Heart left ventricle (tissue), 16 donors: ENCODE measurements around the gene STK24. TPM values are rescaled to one million over a fixed set of nuclear protein-coding genes. Genes with fewer than 3 reads are reported as not detected.
A peak's percentile ranks its signal among the peaks of the same experiment; 100 is the strongest.

Experiments
- ATAC-seq, 4 donors: fragments of 200-7000 bp; cut with Tn5 transposase; one replicate each; pipeline ENCODE4 v1.9.1; 2020 to 2022; ENCODE audit warnings: moderate library complexity in 4 of 4, mild to moderate bottlenecking in 3 of 4, moderate number of reproducible peaks in 1 of 4
- DNase-seq, 5 donors: peaks; one replicate each; pipeline ENCODE4 v3.0.0-alpha.2; 2020
- H3K27ac ChIP-seq, 12 donors: fragments of 200-600 bp; sonication (generic) in 4 of 12; one replicate each; pipeline versions ENCODE4 v1.5.0 to v1.8.0; 2016 to 2022; ENCODE audit warnings: mild to moderate bottlenecking in 2 of 12
- H3K27me3 ChIP-seq, 9 donors: fragments of 200-600 bp; sonication (generic) in 2 of 9; one replicate each; pipeline versions ENCODE4 v1.5.1 to v1.8.0; 2016 to 2022; ENCODE audit warnings: mild to moderate bottlenecking in 3 of 9
- H3K36me3 ChIP-seq, 9 donors: fragments of 200-600 bp; sonication (generic) in 2 of 9; one replicate each; pipeline versions ENCODE4 v1.5.0 to v1.8.0; 2018 to 2022; ENCODE audit warnings: mild to moderate bottlenecking in 2 of 9
- H3K4me1 ChIP-seq, 12 donors: fragments of 200-600 bp; sonication (generic) in 4 of 12; one replicate each; pipeline versions ENCODE4 v1.5.0 to v1.8.0; 2016 to 2022; ENCODE audit warnings: mild to moderate bottlenecking in 3 of 12
- H3K4me3 ChIP-seq, 12 donors: fragments of 200-600 bp; sonication (generic) in 4 of 12; one replicate each; pipeline versions ENCODE4 v1.5.0 to v1.8.0; 2017 to 2022; ENCODE audit warnings: mild to moderate bottlenecking in 9 of 12, moderate library complexity in 4 of 12
- H3K9me3 ChIP-seq, 12 donors: fragments of 200-600 bp; sonication (generic) in 4 of 12; one replicate each; pipeline versions ENCODE4 v1.5.0 to v1.8.0; 2016 to 2022; ENCODE audit warnings: mild to moderate bottlenecking in 1 of 12
- POLR2A ChIP-seq, 2 donors: fragments of 450-650 bp; IDR thresholded peaks; one replicate each; pipeline ENCODE4 v1.6.1; 2017; ENCODE audit warnings: antibody characterized with exemption in 2 of 2, mild to moderate bottlenecking in 2 of 2, moderate library complexity in 2 of 2
- WGBS, 4 donors: extraction: QIAGEN DNeasy Blood & Tissue Kit in 2 of 4; methylation state at CpG; one replicate each; pipeline versions ENCODE4 v1.1.5 to v1.1.7; 2013 to 2018; 5-methylcytosine and 5-hydroxymethylcytosine counted together
- intact Hi-C, 10 donors: fragments of 100-400 bp; cut with DNase I; formaldehyde crosslinking; loops; one replicate each; pipeline versions ENCODE4 v1.11.1 to v1.14.2; 2022
- polyA plus RNA-seq, 2 donors: library from polyadenylated mRNA; stranded (reverse); fragments of 200-250 nt; gene quantifications; one replicate each; pipeline ENCODE4 v1.2.3, GENCODE V29; 2013
- total RNA-seq, 9 donors: library from RNA; depleted of rRNA in 2 of 9; stranded (reverse); fragments of >200 nt in 2 of 9; fragmentation: NEBNext Ultra II Directional in 3 of 9; extraction: Animal tissue kit (Norgen Biotek cat#: 25700) in 3 of 9; gene quantifications; one replicate each; pipeline versions ENCODE4 v1.1.0 to v1.2.4, GENCODE V29; 2016 to 2023
- TF ChIP-seq, protein P1 (sequence below), 12 donors: fragments of 200-600 bp; sonication (generic) in 4 of 12; IDR thresholded peaks; one replicate each; pipeline versions ENCODE4 v1.5.0 to v1.8.0; 2018 to 2022; ENCODE audit warnings: antibody characterized with exemption in 12 of 12, mild to moderate bottlenecking in 5 of 12
- donor health status: ischemic (EF 13 %, LVEDD 7.1; RV severe dilation, severe dysfunction).
- donor health status: healthy with polysubstance abuse.
- donor health status: DM: no; HTN: yes; CAD: no.
- donor health status: DM: no; HTN: no; CAD: no.
- donor health status: ischemic (EF 25% LVEDD 6.9; RV normal size, moderate dysfunction).
- donor health status: ischemic (EF 25% LVEDD 5.7; RV mildly dilated, moderate dysfunction).
- donor health status: healthy.
- donor health status: DM: yes; HTN: yes; CAD: no.
- donor health status: ischemic (EF 35%, LVEDD 5.7; RV mildly dilated, moderate dysfunction).
- donor health status: nonischemic (EF 11% LVEDD 7.7; RV severe dilation, severe dysfunction).
- donor health status: DM: yes; HTN: yes; CAD: no.
- donor health status: PGD.
- donor health status: ischemic (EF 29% LVEDD 5.4; RV normal size, mild dysfunction).
- donor health status: nonischemic (EF 23%, LVEDD 6.1; RV moderate dilation, normal function).

STK24 gene
- total and polyA plus RNA-seq, 11 donors: 26.6 to 82.6 (median 59.6) TPM

DNA sequence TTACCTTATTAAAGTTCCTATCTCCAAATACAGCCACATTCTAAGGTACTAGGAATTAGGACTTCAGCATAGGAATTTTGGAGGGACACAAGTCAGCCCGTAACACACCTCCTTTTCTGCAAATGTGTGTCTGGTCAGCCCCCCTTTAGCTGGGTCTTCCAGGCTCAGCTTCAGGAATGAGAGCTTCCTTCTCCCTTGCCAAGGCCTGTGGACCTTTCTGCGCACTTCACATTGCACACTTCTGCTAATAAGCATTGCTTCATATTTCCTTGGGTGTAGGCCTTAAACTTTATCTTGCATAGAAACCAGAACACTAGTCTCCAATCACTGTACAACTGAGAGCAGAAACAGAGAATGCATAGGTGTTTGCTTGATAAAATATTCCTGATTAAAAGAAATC is 4.5 kb upstream of the STK24 start:
- Histone ChIP-seq H3K9me3 (no peaks in the 10 kb centered on the region), H3K4me1 (peaks cover 0 to 30% (median 15%) of the 10 kb centered on the region in 12 donors), H3K4me3 (no peak overlapping the region), H3K36me3 (no peaks in the 10 kb centered on the region), H3K27ac (peak overlapping the region in 1 of 12 donors; percentile 45), H3K27me3 (no peaks in the 10 kb centered on the region)
- DNase-seq (no peak), ATAC-seq (no peak)
- intact Hi-C loops: loop anchor here in 4 of 10 donors (5.0 to 10.0 kb wide), 3 partner anchors 66 to 137 kb away; no protein-coding TSS in a partner anchor
- 92 to 97% (median 95%) methylated on average over 2 of the region's 2 CpGs for WGBS, 4 donors
- no peak for TF ChIP-seq POLR2A (IDR thresholded peaks at IDR 0.05)
- TF ChIP-seq, protein P1, sequence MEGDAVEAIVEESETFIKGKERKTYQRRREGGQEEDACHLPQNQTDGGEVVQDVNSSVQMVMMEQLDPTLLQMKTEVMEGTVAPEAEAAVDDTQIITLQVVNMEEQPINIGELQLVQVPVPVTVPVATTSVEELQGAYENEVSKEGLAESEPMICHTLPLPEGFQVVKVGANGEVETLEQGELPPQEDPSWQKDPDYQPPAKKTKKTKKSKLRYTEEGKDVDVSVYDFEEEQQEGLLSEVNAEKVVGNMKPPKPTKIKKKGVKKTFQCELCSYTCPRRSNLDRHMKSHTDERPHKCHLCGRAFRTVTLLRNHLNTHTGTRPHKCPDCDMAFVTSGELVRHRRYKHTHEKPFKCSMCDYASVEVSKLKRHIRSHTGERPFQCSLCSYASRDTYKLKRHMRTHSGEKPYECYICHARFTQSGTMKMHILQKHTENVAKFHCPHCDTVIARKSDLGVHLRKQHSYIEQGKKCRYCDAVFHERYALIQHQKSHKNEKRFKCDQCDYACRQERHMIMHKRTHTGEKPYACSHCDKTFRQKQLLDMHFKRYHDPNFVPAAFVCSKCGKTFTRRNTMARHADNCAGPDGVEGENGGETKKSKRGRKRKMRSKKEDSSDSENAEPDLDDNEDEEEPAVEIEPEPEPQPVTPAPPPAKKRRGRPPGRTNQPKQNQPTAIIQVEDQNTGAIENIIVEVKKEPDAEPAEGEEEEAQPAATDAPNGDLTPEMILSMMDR (IDR thresholded peaks at IDR 0.05): no peak

DNA sequence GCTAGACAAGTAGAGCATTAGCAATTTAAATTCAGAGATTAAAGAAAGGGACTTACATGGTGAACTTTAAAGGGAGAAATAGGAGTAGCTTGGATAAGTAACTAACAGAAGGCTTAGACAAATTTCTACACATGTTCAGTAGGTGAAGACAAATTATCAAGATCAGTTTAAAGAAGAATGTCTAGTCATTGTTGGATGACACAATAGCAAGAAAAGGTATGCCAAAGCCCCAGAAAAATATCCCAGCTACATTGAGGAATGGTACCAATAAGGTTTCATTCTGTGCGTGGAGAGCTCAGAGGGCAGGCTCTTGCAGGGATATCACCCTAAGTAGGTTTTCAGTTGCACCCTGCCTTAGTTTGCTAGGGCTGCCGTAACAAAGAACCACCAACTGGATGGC is 3.5 kb upstream of the STK24 start:
- no peak for DNase-seq
- H3K4me1 ChIP-seq: peaks cover 0 to 31% (median 16%) of the 10 kb centered on the region in 12 donors
- intact Hi-C loops: loop anchor here in 4 of 10 donors (5.0 to 10.0 kb wide), 3 partner anchors 67 to 136 kb away; no protein-coding TSS in a partner anchor
- no peaks in the 10 kb centered on the region for H3K27me3 ChIP-seq
- 94 to 99% (median 97%) methylated on average over 2 of the region's 2 CpGs for WGBS, 4 donors
- H3K27ac ChIP-seq: peak overlapping the region in 1 of 12 donors; percentile 18
- H3K9me3 ChIP-seq: no peaks in the 10 kb centered on the region
- H3K36me3 ChIP-seq: no peaks in the 10 kb centered on the region
- no peak for TF ChIP-seq POLR2A (IDR thresholded peaks at IDR 0.05)
- TF ChIP-seq, protein P1 (IDR thresholded peaks at IDR 0.05): no peak
- ATAC-seq: no peak
- no peak overlapping the region for H3K4me3 ChIP-seq

DNA sequence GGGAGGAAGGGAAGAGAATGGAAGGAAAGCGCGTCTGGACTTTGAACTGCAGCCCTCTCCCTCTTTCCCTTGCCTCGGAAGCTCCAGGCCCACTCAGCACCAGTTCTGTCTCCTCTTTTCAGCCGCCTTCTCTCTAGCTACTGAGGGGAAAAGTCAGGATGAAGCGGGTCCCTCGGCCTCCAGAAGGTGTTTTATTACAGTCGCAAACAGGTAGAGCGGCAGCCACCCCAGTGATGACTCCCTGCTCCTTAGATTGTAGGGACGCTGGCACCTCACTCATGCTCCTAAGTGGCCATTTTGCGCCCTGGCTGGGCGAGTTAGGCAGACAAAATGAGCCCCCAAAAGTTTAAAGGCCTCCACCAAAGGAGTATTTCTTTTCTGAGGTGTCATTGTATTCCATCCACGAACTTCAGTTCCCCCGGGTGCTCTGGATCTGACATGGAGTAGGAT is 954 bp upstream of the STK24 start:
- no peaks in the 10 kb centered on the region for H3K9me3 ChIP-seq
- WGBS, 4 donors: 36 to 47% (median 41%) methylated on average over 13 of the region's 13 CpGs
- H3K27me3 ChIP-seq: no peaks in the 10 kb centered on the region
- ATAC-seq (peak in 3 of 4 donors; percentile 3 to 11 (median 3)), DNase-seq (peak in 1 of 5 donors; percentile 28)
- peak overlapping the region; percentile 88 to 99 (median 97) for H3K27ac ChIP-seq
- intact Hi-C loops: loop anchor here (1.0 to 10.0 kb wide), 15 partner anchors 20 to 436 kb away; partner anchors contain the start of gene FARP1 (in 1 of the 10)
- no peaks in the 10 kb centered on the region for H3K36me3 ChIP-seq
- peak overlapping the region; percentile 27 to 99 (median 61) for H3K4me3 ChIP-seq
- H3K4me1 ChIP-seq: peaks cover 5 to 55% (median 32%) of the 10 kb centered on the region in 12 donors
- no peak for TF ChIP-seq POLR2A (IDR thresholded peaks at IDR 0.05)
- TF ChIP-seq, protein P1 (IDR thresholded peaks at IDR 0.05): no peak

DNA sequence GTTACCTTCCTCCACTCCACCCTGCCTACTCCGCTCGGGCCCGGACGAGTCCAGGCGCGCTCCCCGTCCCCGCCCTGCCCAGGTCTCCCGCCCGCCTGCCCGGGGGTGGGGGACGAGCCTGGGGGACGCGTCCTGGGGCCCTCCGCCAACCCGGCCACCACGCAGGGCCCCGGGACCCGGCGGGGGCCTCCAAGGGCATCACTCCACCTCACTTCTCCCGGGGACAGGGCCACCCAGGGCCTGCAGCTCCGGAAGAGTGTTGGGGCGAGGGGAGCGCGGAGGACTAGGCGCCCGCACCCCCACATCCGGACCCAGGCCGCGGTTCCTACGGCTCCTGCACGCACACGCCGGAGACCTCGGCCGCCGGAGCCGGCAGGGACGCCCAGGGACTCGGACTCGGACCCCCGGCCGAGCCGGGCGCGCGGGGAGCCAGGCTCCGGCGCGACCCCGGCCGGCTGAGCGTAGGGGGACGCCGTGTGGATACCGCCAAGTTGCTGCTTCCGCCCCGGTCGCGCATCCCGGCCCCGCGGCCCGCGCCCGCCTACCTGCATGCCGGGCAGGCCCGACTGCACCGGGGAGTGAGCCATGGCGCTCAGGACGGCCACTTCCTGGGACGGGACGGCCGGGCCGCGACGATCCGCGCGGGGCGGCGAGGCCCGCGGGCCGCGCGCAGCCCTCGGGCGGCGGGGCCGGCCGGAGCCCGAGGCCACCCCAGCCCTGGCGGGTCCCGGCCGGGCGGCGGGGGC is 534 bp downstream of the STK24 start:
- TF ChIP-seq, protein P1 (IDR thresholded peaks at IDR 0.05): no peak
- no peak for TF ChIP-seq POLR2A (IDR thresholded peaks at IDR 0.05)
- peak overlapping the region; percentile 90 to 98 (median 96) for H3K27ac ChIP-seq
- ATAC-seq: peak; percentile 56 to 80 (median 71)
- WGBS, 4 donors: 0% methylated on average over 2 to 98 of the region's 98 CpGs
- intact Hi-C loops: loop anchor here (2.0 to 10.0 kb wide), 14 partner anchors 34 to 434 kb away; partner anchors contain the start of gene FARP1 (in 1 of the 10)
- peak; percentile 66 to 85 (median 67) for DNase-seq
- H3K4me3 ChIP-seq: peak overlapping the region; percentile 74 to 99 (median 94)
- no peaks in the 10 kb centered on the region for H3K9me3 ChIP-seq
- peaks cover 5 to 58% (median 42%) of the 10 kb centered on the region in 12 donors for H3K4me1 ChIP-seq
- H3K36me3 ChIP-seq: no peaks in the 10 kb centered on the region
- no peaks in the 10 kb centered on the region for H3K27me3 ChIP-seq
